BLaER1 (cell line): ENCODE data around the gene CITED2.

Experiments used
- H3K27ac ChIP-seq: shearing (Covaris generic); formaldehyde crosslinking; 2 replicates; pipeline ENCODE4 v1.8.1; 2022
- H3K27me3 ChIP-seq: shearing (Covaris generic); formaldehyde crosslinking; 2 replicates; pipeline ENCODE4 v1.8.1; 2022
- H3K36me3 ChIP-seq: shearing (Covaris generic); formaldehyde crosslinking; 2 replicates; pipeline ENCODE4 v1.8.1; 2022
- H3K4me1 ChIP-seq: shearing (Covaris generic); formaldehyde crosslinking; 2 replicates; pipeline ENCODE4 v1.8.1; 2022
- H3K4me2 ChIP-seq: shearing (Covaris generic); formaldehyde crosslinking; 2 replicates; pipeline ENCODE4 v1.8.1; 2022
- H3K4me3 ChIP-seq: shearing (Covaris generic); formaldehyde crosslinking; 2 replicates; pipeline ENCODE4 v1.8.1; 2022
- H3K9ac ChIP-seq: shearing (Covaris generic); formaldehyde crosslinking; 2 replicates; pipeline ENCODE4 v1.8.1; 2022
- H3K9me3 ChIP-seq: shearing (Covaris generic); formaldehyde crosslinking; 2 replicates; pipeline ENCODE4 v1.8.1; 2022
- H4K20me1 ChIP-seq: shearing (Covaris generic); formaldehyde crosslinking; 2 replicates; pipeline ENCODE4 v1.8.1; 2022
- Cebpa-rat ChIP-seq: shearing (Covaris generic); IDR thresholded peaks from 2 replicates; pipeline ENCODE4 v1.8.1; 2022

The CITED2 gene

GRCh38 chr6:139406577-139407343 lies 32.3 kb upstream of the CITED2 start:
- Histone ChIP-seq H3K27ac (no peak overlapping the region), H3K4me2 (no peak overlapping the region), H3K4me3 (no peak overlapping the region), H3K36me3 (no peaks in the 10 kb centered on the region), H3K9me3 (no peaks in the 10 kb centered on the region), H3K9ac (no peak overlapping the region), H3K27me3 (no peaks in the 10 kb centered on the region), H4K20me1 (no peaks in the 10 kb centered on the region), H3K4me1 (no peaks in the 10 kb centered on the region)
- TF ChIP-seq Cebpa-rat, result no peak

- Histone ChIP-seq H3K4me2 (no peak overlapping the region), H3K27me3 (no peaks in the 10 kb centered on the region), H3K4me3 (no peak overlapping the region), H3K9me3 (no peaks in the 10 kb centered on the region), H3K9ac (no peak overlapping the region), H3K27ac (no peak overlapping the region), H4K20me1 (no peaks in the 10 kb centered on the region), H3K4me1 (0 out of 2 replicates have a peak, but pooled peaks cover 5% of the 10 kb centered on the region), H3K36me3 (no peaks in the 10 kb centered on the region)
- no peak for TF ChIP-seq Cebpa-rat
Measured at GRCh38 chr6:139402876-139403386, 28.5 kb upstream of the CITED2 start.

GRCh38 chr6:139398658-139399057 lies 24.2 kb upstream of the CITED2 start:
- Histone ChIP-seq H4K20me1 (no peaks in the 10 kb centered on the region), H3K9me3 (no peaks in the 10 kb centered on the region), H3K4me1 (0 out of 2 replicates have a peak, but pooled peaks cover 5% of the 10 kb centered on the region), H3K4me3 (no peak overlapping the region), H3K4me2 (no peak overlapping the region), H3K9ac (no peak overlapping the region), H3K27me3 (no peaks in the 10 kb centered on the region), H3K36me3 (no peaks in the 10 kb centered on the region), H3K27ac (no peak overlapping the region)
- no peak for TF ChIP-seq Cebpa-rat

GRCh38 chr6:139395891-139396301 lies 21.4 kb upstream of the CITED2 start:
- Histone ChIP-seq H3K9ac (no peak overlapping the region), H3K4me1 (0 out of 2 replicates have a peak, but pooled peaks cover 5% of the 10 kb centered on the region), H3K4me3 (no peak overlapping the region), H3K4me2 (no peak overlapping the region), H3K9me3 (no peaks in the 10 kb centered on the region), H3K27ac (no peak overlapping the region), H3K36me3 (no peaks in the 10 kb centered on the region), H4K20me1 (no peaks in the 10 kb centered on the region), H3K27me3 (no peaks in the 10 kb centered on the region)
- no peak for TF ChIP-seq Cebpa-rat

GRCh38 chr6:139395371-139395770 lies 20.9 kb upstream of the CITED2 start:
- Histone ChIP-seq H3K27ac (no peak overlapping the region), H3K9me3 (no peaks in the 10 kb centered on the region), H3K4me3 (no peak overlapping the region), H3K4me2 (no peak overlapping the region), H3K4me1 (0 out of 2 replicates have a peak, but pooled peaks cover 5% of the 10 kb centered on the region), H3K36me3 (no peaks in the 10 kb centered on the region), H3K9ac (no peak overlapping the region), H3K27me3 (no peaks in the 10 kb centered on the region), H4K20me1 (no peaks in the 10 kb centered on the region)
- no peak for TF ChIP-seq Cebpa-rat

- no peaks in the 10 kb centered on the region for H3K27me3 ChIP-seq
Measured at GRCh38 chr6:139394027-139394649, 19.7 kb upstream of the CITED2 start.

GRCh38 chr6:139392794-139393193 lies 18.3 kb upstream of the CITED2 start:
- Histone ChIP-seq H3K4me1 (no peaks in the 10 kb centered on the region), H4K20me1 (no peaks in the 10 kb centered on the region), H3K36me3 (no peaks in the 10 kb centered on the region), H3K9me3 (no peaks in the 10 kb centered on the region), H3K4me3 (no peak overlapping the region), H3K27ac (no peak overlapping the region), H3K9ac (no peak overlapping the region), H3K4me2 (no peak overlapping the region), H3K27me3 (no peaks in the 10 kb centered on the region)
- no peak for TF ChIP-seq Cebpa-rat

More at GRCh38 chr6:139394027-139394649, 19.7 kb upstream of the CITED2 start:
- Histone ChIP-seq H3K4me3 (no peak overlapping the region), H4K20me1 (no peaks in the 10 kb centered on the region), H3K4me2 (no peak overlapping the region), H3K36me3 (no peaks in the 10 kb centered on the region), H3K4me1 (0 out of 2 replicates have a peak, but pooled peaks cover 5% of the 10 kb centered on the region), H3K9me3 (no peaks in the 10 kb centered on the region), H3K9ac (no peak overlapping the region), H3K27ac (no peak overlapping the region)
- TF ChIP-seq Cebpa-rat, result no peak

GRCh38 chr6:139391709-139392108 lies 17.3 kb upstream of the CITED2 start:
- Histone ChIP-seq H3K9me3 (no peaks in the 10 kb centered on the region), H3K27me3 (no peaks in the 10 kb centered on the region), H3K4me3 (no peak overlapping the region), H3K4me1 (no peaks in the 10 kb centered on the region), H3K4me2 (no peak overlapping the region), H4K20me1 (no peaks in the 10 kb centered on the region), H3K36me3 (no peaks in the 10 kb centered on the region), H3K9ac (no peak overlapping the region), H3K27ac (no peak overlapping the region)
- TF ChIP-seq Cebpa-rat, result no peak

GRCh38 chr6:139390447-139390846 lies 16.0 kb upstream of the CITED2 start:
- Histone ChIP-seq H4K20me1 (no peaks in the 10 kb centered on the region), H3K4me1 (no peaks in the 10 kb centered on the region), H3K27me3 (no peaks in the 10 kb centered on the region), H3K36me3 (no peaks in the 10 kb centered on the region), H3K27ac (no peak overlapping the region), H3K4me2 (no peak overlapping the region), H3K9ac (no peak overlapping the region), H3K9me3 (no peaks in the 10 kb centered on the region), H3K4me3 (no peak overlapping the region)
- no peak for TF ChIP-seq Cebpa-rat

GRCh38 chr6:139388384-139388783 lies 13.9 kb upstream of the CITED2 start:
- Histone ChIP-seq H3K9ac (no peak overlapping the region), H3K27ac (no peak overlapping the region), H4K20me1 (no peaks in the 10 kb centered on the region), H3K4me3 (no peak overlapping the region), H3K27me3 (no peaks in the 10 kb centered on the region), H3K9me3 (no peaks in the 10 kb centered on the region), H3K4me1 (no peaks in the 10 kb centered on the region), H3K4me2 (no peak overlapping the region), H3K36me3 (no peaks in the 10 kb centered on the region)
- TF ChIP-seq Cebpa-rat, result no peak
